ENCODE data around the gene ZNF524. TPM values are rescaled to one million over a fixed set of nuclear protein-coding genes. Genes with fewer than 3 reads are reported as not detected.
A peak's percentile ranks its signal among the peaks of the same experiment; 100 is the strongest.

Gene ZNF524
- polyA plus RNA-seq, 1 experiment: 2.6 TPM

- no peak for DNase-seq (ENCODE audit: low read depth, low spot score)
- CTCF ChIA-PET: interaction anchor here (0.5 to 3.8 kb wide), 24 partner anchors 9 to 466 kb away, joined by 3 to 29 read pairs (median 5); partner anchors contain the start of gene ZNF784
- H3K27me3 ChIP-seq (ENCODE audit: control insufficient read depth, insufficient read depth, low read length): no peaks in the 10 kb centered on the region
- H3K9me3 ChIP-seq (ENCODE audit: control insufficient read depth, insufficient read depth, low read length): peaks cover 18% of the 10 kb centered on the region
- TF ChIP-seq CTCF (IDR thresholded peaks at IDR 0.05; ENCODE audit: low read depth, low read length): no peak
- peak overlapping the region; percentile 73 for H3K4me3 ChIP-seq (ENCODE audit: low read depth, low read length)
- POLR2A ChIA-PET: interaction anchor here (1.0 to 1.1 kb wide), 2 partner anchors 18 to 145 kb away, joined by 3 to 4 read pairs; partner anchors contain the start of genes ISOC2 and ZNF784
- H3K27ac ChIP-seq (ENCODE audit: low read depth, low read length): no peak overlapping the region
Observed at GRCh38 chr19:55606817-55607216, 6.7 kb downstream of the ZNF524 start.

- no peak for DNase-seq (ENCODE audit: low read depth, low spot score)
- ChIA-PET CTCF (interaction anchor here (0.6 to 2.2 kb wide), 4 partner anchors 22 to 142 kb away, joined by 6 to 12 read pairs (median 9); no protein-coding TSS in a partner anchor), POLR2A (no interaction called here)
- Histone ChIP-seq H3K4me3 (ENCODE audit: low read depth, low read length) (no peak overlapping the region), H3K27ac (ENCODE audit: low read depth, low read length) (no peak overlapping the region), H3K9me3 (ENCODE audit: control insufficient read depth, insufficient read depth, low read length) (peaks cover 5% of the 10 kb centered on the region), H3K27me3 (ENCODE audit: control insufficient read depth, insufficient read depth, low read length) (no peaks in the 10 kb centered on the region)
- TF ChIP-seq CTCF (IDR thresholded peaks at IDR 0.05; ENCODE audit: low read depth, low read length): no peak
Observed at GRCh38 chr19:55609326-55609725, 9.2 kb downstream of the ZNF524 start.

GRCh38 chr19:55611300-55611982 is 11.4 kb downstream of the ZNF524 start:
- Histone ChIP-seq H3K4me3 (ENCODE audit: low read depth, low read length) (no peak overlapping the region), H3K27me3 (ENCODE audit: control insufficient read depth, insufficient read depth, low read length) (no peaks in the 10 kb centered on the region), H3K9me3 (ENCODE audit: control insufficient read depth, insufficient read depth, low read length) (peaks cover 9% of the 10 kb centered on the region), H3K27ac (ENCODE audit: low read depth, low read length) (no peak overlapping the region)
- TF ChIP-seq CTCF (IDR thresholded peaks at IDR 0.05; ENCODE audit: low read depth, low read length): no peak
- no peak for DNase-seq (ENCODE audit: low read depth, low spot score)
- POLR2A ChIA-PET: interaction anchor here (1.4 kb wide), 1 partner anchor 13 kb away, joined by 6 read pairs; the partner anchor contains the start of gene ZNF784
- CTCF ChIA-PET: interaction anchor here (1.0 to 1.4 kb wide), 2 partner anchors 95 to 107 kb away, joined by 5 to 7 read pairs; no protein-coding TSS in a partner anchor

GRCh38 chr19:55611983-55612645 is 12.0 kb downstream of the ZNF524 start:
- no peak for TF ChIP-seq CTCF (IDR thresholded peaks at IDR 0.05; ENCODE audit: low read depth, low read length)
- Histone ChIP-seq H3K27ac (ENCODE audit: low read depth, low read length) (no peak overlapping the region), H3K27me3 (ENCODE audit: control insufficient read depth, insufficient read depth, low read length) (no peaks in the 10 kb centered on the region), H3K4me3 (ENCODE audit: low read depth, low read length) (no peak overlapping the region), H3K9me3 (ENCODE audit: control insufficient read depth, insufficient read depth, low read length) (peaks cover 12% of the 10 kb centered on the region)
- DNase-seq (ENCODE audit: low read depth, low spot score): no peak
- CTCF ChIA-PET: no interaction called here
- POLR2A ChIA-PET: no interaction called here

- peaks cover 12% of the 10 kb centered on the region for H3K9me3 ChIP-seq (ENCODE audit: control insufficient read depth, insufficient read depth, low read length)
- no peak for DNase-seq (ENCODE audit: low read depth, low spot score)
- H3K4me3 ChIP-seq (ENCODE audit: low read depth, low read length): no peak overlapping the region
- TF ChIP-seq CTCF (IDR thresholded peaks at IDR 0.05; ENCODE audit: low read depth, low read length): no peak
- ChIA-PET POLR2A (no interaction called here), CTCF (no interaction called here)
- no peaks in the 10 kb centered on the region for H3K27me3 ChIP-seq (ENCODE audit: control insufficient read depth, insufficient read depth, low read length)
- H3K27ac ChIP-seq (ENCODE audit: low read depth, low read length): no peak overlapping the region
Observed at GRCh38 chr19:55613396-55613795, 13.3 kb downstream of the ZNF524 start.

Measured in AG04450 (cell line).